ENCODE measurements around the gene ITSN2. TPM values are rescaled to one million over a fixed set of nuclear protein-coding genes. Genes with fewer than 3 reads are reported as not detected.

ITSN2 gene
- total and polyA plus RNA-seq, 4 donors: 21.0 to 36.7 (median 27.5) TPM

DNA sequence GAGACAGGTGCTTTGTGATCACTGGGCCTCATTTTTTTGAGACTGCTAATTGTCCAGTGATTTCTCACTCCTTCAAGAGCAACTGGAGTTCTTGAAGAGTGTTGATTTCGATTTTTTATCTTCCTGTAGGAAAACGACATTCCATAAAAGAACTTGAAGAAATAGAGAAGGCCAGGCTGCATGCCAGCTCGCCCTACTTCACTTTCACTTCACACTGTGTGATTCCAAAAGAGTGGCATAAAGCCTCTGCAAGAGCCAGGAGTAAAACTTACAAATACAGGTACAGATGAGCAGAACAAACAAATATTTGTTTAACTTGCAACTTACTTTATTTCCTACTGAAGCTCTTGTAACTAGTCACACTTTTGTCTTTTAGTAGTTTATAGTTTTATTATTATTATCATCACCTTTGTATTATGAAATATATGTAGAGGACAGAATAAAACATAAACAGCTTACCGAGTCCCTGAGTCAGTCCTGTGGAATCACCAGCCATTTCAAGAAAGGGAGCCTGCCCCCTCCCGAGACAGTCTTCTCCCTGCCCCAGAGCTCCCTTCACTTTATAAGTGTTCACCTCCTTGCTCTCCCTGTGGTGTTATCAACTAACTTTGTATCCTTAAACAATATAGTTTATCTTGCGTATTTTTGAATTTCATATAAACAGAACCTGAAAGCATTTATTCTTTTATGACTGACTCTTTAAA lies 176.8 kb downstream of the ITSN2 start:
- Histone ChIP-seq H3K4me1 (ENCODE audit: control insufficient read depth, insufficient read depth, low read length) (no peaks in the 10 kb centered on the region), H3K27me3 (ENCODE audit: control insufficient read depth, insufficient read depth, low read length) (no peaks in the 10 kb centered on the region), H3K36me3 (ENCODE audit: control insufficient read depth, insufficient read depth, low read length) (no peaks in the 10 kb centered on the region), H3K27ac (ENCODE audit: low read depth, low read length) (no peak overlapping the region), H3K9me3 (ENCODE audit: control insufficient read depth, insufficient read depth, low read length) (no peaks in the 10 kb centered on the region), H3K4me3 (ENCODE audit: low read depth, low read length) (no peak overlapping the region)
- DNase-seq (ENCODE audit: low read depth in 4 of 6, low spot score in 6 of 6): no peak
- 80% methylated on average over 1 of the region's 6 CpGs for WGBS (ENCODE audit: insufficient coverage)

DNA sequence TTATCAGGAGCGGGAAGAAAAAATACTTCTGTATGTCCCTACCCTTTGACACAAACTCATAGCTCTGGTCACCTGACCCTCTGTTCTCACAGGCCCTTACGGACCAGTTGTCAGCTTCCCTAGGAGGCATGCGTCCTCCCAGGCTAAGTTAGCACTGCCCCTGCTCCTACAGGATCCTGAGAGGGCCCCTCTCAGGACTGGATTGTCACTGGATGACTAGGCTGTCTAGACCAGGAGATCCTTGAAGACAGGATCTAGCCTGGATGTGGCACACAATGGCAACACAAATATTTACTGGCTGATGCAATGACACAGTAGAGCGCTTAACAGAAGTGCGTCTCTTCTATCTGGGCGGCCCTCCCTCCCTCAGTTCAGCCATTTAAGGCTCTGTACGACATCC lies 177.8 kb downstream of the ITSN2 start:
- WGBS (ENCODE audit: insufficient coverage): 98% methylated on average over 6 of the region's 7 CpGs
- H3K36me3 ChIP-seq (ENCODE audit: control insufficient read depth, insufficient read depth, low read length): no peaks in the 10 kb centered on the region
- H3K4me1 ChIP-seq (ENCODE audit: control insufficient read depth, insufficient read depth, low read length): no peaks in the 10 kb centered on the region
- no peak overlapping the region for H3K4me3 ChIP-seq (ENCODE audit: low read depth, low read length)
- H3K9me3 ChIP-seq (ENCODE audit: control insufficient read depth, insufficient read depth, low read length): no peaks in the 10 kb centered on the region
- no peaks in the 10 kb centered on the region for H3K27me3 ChIP-seq (ENCODE audit: control insufficient read depth, insufficient read depth, low read length)
- H3K27ac ChIP-seq (ENCODE audit: low read depth, low read length): no peak overlapping the region
- no peak for DNase-seq (ENCODE audit: low read depth in 4 of 6, low spot score in 6 of 6)

DNA sequence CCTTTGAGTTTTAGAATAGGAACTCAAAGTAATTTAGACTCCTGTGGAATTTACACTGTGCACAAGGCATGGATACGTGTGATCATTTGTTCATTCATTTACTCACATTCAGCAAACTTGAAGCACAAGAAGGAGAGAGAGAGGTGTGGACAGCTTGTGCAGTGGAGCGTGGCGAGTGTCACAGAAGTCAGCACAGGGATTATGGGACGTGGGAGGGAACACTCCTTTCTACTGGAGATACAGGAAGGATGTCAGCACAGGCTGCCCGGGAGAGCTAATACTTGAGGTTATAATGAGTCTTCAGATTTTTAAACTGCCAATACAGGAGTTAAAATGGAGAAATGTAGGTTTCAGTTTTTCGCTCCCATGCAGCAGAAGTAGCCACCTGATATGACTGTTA lies 178.5 kb downstream of the ITSN2 start:
- Histone ChIP-seq H3K27me3 (ENCODE audit: control insufficient read depth, insufficient read depth, low read length) (no peaks in the 10 kb centered on the region), H3K36me3 (ENCODE audit: control insufficient read depth, insufficient read depth, low read length) (no peaks in the 10 kb centered on the region), H3K27ac (ENCODE audit: low read depth, low read length) (no peak overlapping the region), H3K4me3 (ENCODE audit: low read depth, low read length) (no peak overlapping the region), H3K9me3 (ENCODE audit: control insufficient read depth, insufficient read depth, low read length) (no peaks in the 10 kb centered on the region), H3K4me1 (ENCODE audit: control insufficient read depth, insufficient read depth, low read length) (no peaks in the 10 kb centered on the region)
- no peak for DNase-seq (ENCODE audit: low read depth in 4 of 6, low spot score in 6 of 6)
- 71% methylated on average over 3 of the region's 6 CpGs for WGBS (ENCODE audit: insufficient coverage)

DNA sequence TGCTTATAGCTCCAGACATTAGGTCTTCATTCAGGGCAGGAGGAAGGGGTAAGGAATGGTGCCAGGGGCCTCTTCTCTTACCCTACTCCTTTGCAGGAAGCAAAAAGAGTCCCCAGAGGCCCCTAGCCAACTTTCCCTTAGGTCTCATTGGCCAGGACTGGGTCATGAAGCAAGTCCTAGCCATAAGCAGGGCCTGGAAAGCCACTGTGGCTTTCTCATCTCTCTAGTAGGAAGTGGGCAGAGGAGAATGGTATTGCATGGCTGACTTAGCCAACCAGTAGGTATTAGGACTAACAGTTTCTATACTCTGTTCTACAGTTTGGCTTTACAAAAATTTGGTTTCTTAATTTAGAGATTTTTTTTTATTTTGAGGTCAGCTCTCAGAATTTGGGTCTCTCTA lies 180.7 kb downstream of the ITSN2 start:
- Histone ChIP-seq H3K4me1 (ENCODE audit: control insufficient read depth, insufficient read depth, low read length) (no peaks in the 10 kb centered on the region), H3K9me3 (ENCODE audit: control insufficient read depth, insufficient read depth, low read length) (no peaks in the 10 kb centered on the region), H3K27ac (ENCODE audit: low read depth, low read length) (no peak overlapping the region), H3K27me3 (ENCODE audit: control insufficient read depth, insufficient read depth, low read length) (no peaks in the 10 kb centered on the region), H3K36me3 (ENCODE audit: control insufficient read depth, insufficient read depth, low read length) (peaks cover 2% of the 10 kb centered on the region), H3K4me3 (ENCODE audit: low read depth, low read length) (no peak overlapping the region)
- no peak for DNase-seq (ENCODE audit: low read depth in 4 of 6, low spot score in 6 of 6)

DNA sequence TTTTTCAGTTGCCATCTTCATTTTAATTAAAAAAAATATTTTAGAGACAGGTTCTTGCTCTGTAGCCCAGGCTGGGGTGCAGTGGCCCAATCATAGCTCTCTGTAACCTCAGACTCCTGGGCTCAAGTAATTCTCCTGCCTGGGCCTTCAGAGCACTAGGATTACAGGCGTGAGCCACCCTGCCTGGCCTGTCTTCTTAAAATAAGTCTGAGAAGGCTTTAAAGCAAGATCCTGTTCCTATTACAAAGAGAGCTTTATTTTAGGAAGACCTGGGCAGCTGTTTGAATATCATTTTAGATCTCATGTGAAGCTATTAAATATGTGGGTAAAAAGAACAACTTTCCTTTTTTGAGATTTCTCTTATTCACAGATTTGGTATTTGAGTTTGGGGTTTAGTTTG lies 184.0 kb downstream of the ITSN2 start:
- Histone ChIP-seq H3K4me3 (ENCODE audit: low read depth, low read length) (no peak overlapping the region), H3K4me1 (ENCODE audit: control insufficient read depth, insufficient read depth, low read length) (no peaks in the 10 kb centered on the region), H3K9me3 (ENCODE audit: control insufficient read depth, insufficient read depth, low read length) (no peaks in the 10 kb centered on the region), H3K27ac (ENCODE audit: low read depth, low read length) (no peak overlapping the region), H3K36me3 (ENCODE audit: control insufficient read depth, insufficient read depth, low read length) (peaks cover 2% of the 10 kb centered on the region), H3K27me3 (ENCODE audit: control insufficient read depth, insufficient read depth, low read length) (no peaks in the 10 kb centered on the region)
- DNase-seq (ENCODE audit: low read depth in 4 of 6, low spot score in 6 of 6): no peak
- no CpG with 5 or more reads among the region's 1 CpG for WGBS (ENCODE audit: insufficient coverage)

DNA sequence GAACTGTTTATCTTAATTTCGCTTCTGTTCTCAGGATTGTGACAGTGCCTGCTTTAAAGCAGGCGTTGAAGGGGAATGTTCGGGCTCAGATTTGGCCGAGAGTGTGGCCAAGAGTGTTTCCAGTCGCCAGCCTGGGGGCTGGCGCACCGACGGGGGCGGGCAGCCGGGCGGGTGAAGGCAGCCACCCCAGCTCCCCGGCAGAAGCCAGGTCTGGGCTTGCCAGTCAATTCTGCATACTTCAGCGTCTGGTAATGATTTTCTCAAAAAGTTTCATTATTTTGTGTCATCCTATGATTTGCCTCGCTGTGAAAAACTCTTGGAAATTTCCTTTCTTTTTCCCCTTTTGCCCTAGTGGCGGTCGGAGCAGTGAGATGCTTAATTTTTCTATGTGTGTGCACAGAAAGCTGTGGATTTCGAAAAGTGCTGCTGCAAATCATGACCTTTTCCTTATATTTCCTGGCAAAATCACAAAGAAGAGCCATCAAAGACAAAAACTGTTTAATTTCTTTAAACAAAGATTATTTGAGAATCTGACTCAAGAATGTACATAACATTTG lies 184.6 kb downstream of the ITSN2 start:
- H3K36me3 ChIP-seq (ENCODE audit: control insufficient read depth, insufficient read depth, low read length): peaks cover 2% of the 10 kb centered on the region
- 80% methylated on average over 14 of the region's 17 CpGs for WGBS (ENCODE audit: insufficient coverage)
- DNase-seq (ENCODE audit: low read depth in 4 of 6, low spot score in 6 of 6): no peak
- no peaks in the 10 kb centered on the region for H3K4me1 ChIP-seq (ENCODE audit: control insufficient read depth, insufficient read depth, low read length)
- H3K27ac ChIP-seq (ENCODE audit: low read depth, low read length): no peak overlapping the region
- H3K9me3 ChIP-seq (ENCODE audit: control insufficient read depth, insufficient read depth, low read length): no peaks in the 10 kb centered on the region
- no peak overlapping the region for H3K4me3 ChIP-seq (ENCODE audit: low read depth, low read length)
- H3K27me3 ChIP-seq (ENCODE audit: control insufficient read depth, insufficient read depth, low read length): no peaks in the 10 kb centered on the region

DNA sequence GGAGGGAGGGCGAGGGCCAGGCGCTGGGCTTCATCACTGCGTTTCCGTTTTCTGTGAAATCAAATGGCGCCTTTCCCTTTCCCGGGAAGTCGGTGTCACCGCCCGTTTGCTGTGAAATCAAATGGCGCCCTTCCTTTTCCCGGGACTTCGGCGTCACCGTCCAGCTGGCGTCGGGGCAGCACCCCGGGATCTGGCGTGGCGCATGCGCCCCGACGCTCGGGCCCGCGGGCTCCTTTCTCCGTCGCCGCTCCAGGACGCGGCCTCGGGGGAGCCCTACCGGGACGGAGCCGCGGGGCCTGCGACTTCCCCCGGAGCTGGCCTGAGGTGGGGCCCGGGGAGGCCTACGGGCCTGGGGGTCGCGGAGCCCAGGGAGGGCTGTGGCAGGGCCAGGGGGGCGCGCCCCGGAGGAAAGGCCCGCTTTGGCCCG lies 185.5 kb downstream of the ITSN2 start, which contains the start of gene FAM228A:
FAM228A (plus strand) TSS at position 203 of the 427 bp plus-strand sequence. CDS start 428 bp downstream, outside the sequence.
- Histone ChIP-seq H3K27me3 (ENCODE audit: control insufficient read depth, insufficient read depth, low read length) (no peaks in the 10 kb centered on the region), H3K36me3 (ENCODE audit: control insufficient read depth, insufficient read depth, low read length) (peaks cover 2% of the 10 kb centered on the region), H3K9me3 (ENCODE audit: control insufficient read depth, insufficient read depth, low read length) (no peaks in the 10 kb centered on the region), H3K4me3 (ENCODE audit: low read depth, low read length) (no peak within 1 kb of the TSS), H3K27ac (ENCODE audit: low read depth, low read length) (no peak within 1 kb of the TSS), H3K4me1 (ENCODE audit: control insufficient read depth, insufficient read depth, low read length) (no peaks in the 10 kb centered on the region)
- 37% methylated on average over 46 of the region's 46 CpGs for WGBS (ENCODE audit: insufficient coverage)
- DNase-seq (ENCODE audit: low read depth in 4 of 6, low spot score in 6 of 6): no peak

DNA sequence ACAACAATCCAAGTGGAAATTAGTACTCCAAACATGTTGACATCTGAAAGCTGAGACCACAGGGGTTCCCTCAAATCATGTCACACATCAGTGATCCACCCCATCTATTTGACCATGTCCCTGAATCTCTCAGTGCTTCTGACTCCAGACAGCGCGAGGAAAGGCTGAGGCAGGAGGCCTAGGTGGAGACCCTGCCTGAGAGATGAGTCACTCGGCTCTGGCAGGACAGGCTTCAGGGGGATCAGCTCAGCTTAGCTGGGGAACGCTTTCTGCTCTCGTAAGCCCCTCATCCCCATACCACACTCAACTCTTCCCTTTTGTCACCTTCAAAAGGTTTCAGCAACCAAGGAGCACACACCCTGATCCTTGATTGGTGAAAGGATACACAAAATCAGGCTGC lies 191.3 kb downstream of the ITSN2 start:
- Histone ChIP-seq H3K27ac (ENCODE audit: low read depth, low read length) (no peak overlapping the region), H3K36me3 (ENCODE audit: control insufficient read depth, insufficient read depth, low read length) (peaks cover 6% of the 10 kb centered on the region), H3K4me3 (ENCODE audit: low read depth, low read length) (no peak overlapping the region), H3K27me3 (ENCODE audit: control insufficient read depth, insufficient read depth, low read length) (no peaks in the 10 kb centered on the region), H3K4me1 (ENCODE audit: control insufficient read depth, insufficient read depth, low read length) (peaks cover 5% of the 10 kb centered on the region), H3K9me3 (ENCODE audit: control insufficient read depth, insufficient read depth, low read length) (no peaks in the 10 kb centered on the region)
- 90% methylated on average over 5 of the region's 5 CpGs for WGBS (ENCODE audit: insufficient coverage)
- DNase-seq (ENCODE audit: low read depth in 4 of 6, low spot score in 6 of 6): no peak

DNA sequence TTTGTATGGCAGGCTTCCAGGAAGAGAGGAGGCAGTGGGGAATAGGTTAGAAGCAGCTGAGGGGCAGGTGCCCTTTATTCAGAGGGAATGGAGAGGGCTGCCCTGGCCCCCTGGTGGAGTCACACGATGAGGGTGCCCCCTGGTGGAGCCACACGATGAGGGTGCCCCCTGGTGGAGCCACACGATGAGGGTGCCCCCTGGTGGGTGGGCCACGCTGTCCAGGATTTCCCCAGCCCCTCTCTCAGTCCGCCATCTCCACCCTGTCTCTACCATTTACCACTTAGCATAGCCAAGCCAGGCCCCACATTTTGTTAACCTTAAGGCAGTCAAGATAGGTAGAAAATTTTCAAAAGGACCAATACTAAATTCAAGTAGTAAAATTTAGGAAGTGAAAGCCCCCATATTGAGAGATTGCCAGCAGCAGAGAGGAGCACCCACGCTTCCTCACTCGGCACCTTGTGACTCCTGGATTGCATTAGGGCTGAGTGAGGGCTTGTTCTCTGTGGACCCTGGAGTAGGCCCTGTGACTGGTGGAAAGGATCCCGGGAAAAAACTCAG lies 195.8 kb downstream of the ITSN2 start:
- Histone ChIP-seq H3K36me3 (ENCODE audit: control insufficient read depth, insufficient read depth, low read length) (peaks cover 16% of the 10 kb centered on the region), H3K4me3 (ENCODE audit: low read depth, low read length) (no peak overlapping the region), H3K4me1 (ENCODE audit: control insufficient read depth, insufficient read depth, low read length) (peaks cover 5% of the 10 kb centered on the region), H3K27me3 (ENCODE audit: control insufficient read depth, insufficient read depth, low read length) (no peaks in the 10 kb centered on the region), H3K9me3 (ENCODE audit: control insufficient read depth, insufficient read depth, low read length) (no peaks in the 10 kb centered on the region), H3K27ac (ENCODE audit: low read depth, low read length) (no peak overlapping the region)
- DNase-seq (ENCODE audit: low read depth in 4 of 6, low spot score in 6 of 6): no peak
- 58% methylated on average over 5 of the region's 8 CpGs for WGBS (ENCODE audit: insufficient coverage)

DNA sequence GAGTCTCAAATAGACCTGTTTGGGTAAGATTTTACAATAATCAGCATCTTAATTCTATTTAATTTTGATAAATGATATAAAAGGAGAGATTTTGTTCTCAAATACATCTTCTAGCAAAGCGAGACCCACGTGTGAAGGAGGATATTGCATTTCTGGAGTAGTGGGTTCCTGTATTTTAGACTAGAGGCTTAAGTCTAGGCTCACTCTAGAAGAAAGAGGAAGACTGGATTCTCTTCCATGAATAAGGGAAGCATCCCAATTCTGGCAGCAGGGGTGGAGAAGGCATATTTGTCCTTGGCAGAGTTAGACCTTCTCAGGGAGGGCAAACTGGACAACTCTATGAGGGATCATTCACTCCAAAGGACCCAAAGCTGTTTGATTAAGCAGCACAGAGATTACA lies 196.7 kb downstream of the ITSN2 start:
- Histone ChIP-seq H3K36me3 (ENCODE audit: control insufficient read depth, insufficient read depth, low read length) (peaks cover 16% of the 10 kb centered on the region), H3K9me3 (ENCODE audit: control insufficient read depth, insufficient read depth, low read length) (no peaks in the 10 kb centered on the region), H3K27me3 (ENCODE audit: control insufficient read depth, insufficient read depth, low read length) (no peaks in the 10 kb centered on the region), H3K27ac (ENCODE audit: low read depth, low read length) (no peak overlapping the region), H3K4me3 (ENCODE audit: low read depth, low read length) (no peak overlapping the region), H3K4me1 (ENCODE audit: control insufficient read depth, insufficient read depth, low read length) (peaks cover 5% of the 10 kb centered on the region)
- no CpG with 5 or more reads among the region's 2 CpGs for WGBS (ENCODE audit: insufficient coverage)
- no peak for DNase-seq (ENCODE audit: low read depth in 4 of 6, low spot score in 6 of 6)
